IPS-18c (cell line): ENCODE data around the gene ABCG5.

ENCODE experiments used
- H3K4me3 ChIP-seq: 2 replicates; pipeline ENCODE4 v1.7.0; 2013; ENCODE audit warnings: low read depth, mild to moderate bottlenecking, low read length, moderate library complexity; ENCODE audit not compliant: insufficient read depth
- H3K9me3 ChIP-seq: one replicate; pipeline ENCODE4 v1.6.1; 2013; ENCODE audit warnings: mild to moderate bottlenecking, low read length, moderate library complexity; ENCODE audit not compliant: control insufficient read depth, insufficient read depth

ABCG5 gene

DNA sequence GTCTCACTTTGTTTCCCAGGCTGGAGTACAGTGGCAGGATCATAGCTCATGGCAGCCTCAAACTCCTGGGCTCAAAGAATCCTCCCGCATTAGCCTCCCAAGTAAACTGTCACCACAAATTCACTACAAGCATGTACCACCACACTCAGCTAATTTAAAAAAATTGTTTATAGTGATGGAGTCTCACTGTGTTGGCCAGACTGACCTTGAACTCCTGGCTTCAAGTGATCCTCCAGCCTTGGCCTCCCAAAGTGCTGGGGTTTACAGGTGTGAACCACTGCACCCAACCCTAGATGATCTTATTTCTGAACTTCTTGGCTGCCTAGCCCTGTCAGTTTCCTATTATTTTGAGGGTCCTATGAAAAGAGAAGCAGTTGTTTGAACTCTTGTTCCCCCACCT lies 50.0 kb downstream of the ABCG5 start:
- Histone ChIP-seq H3K4me3 (no peak overlapping the region), H3K9me3 (no peaks in the 10 kb centered on the region)

DNA sequence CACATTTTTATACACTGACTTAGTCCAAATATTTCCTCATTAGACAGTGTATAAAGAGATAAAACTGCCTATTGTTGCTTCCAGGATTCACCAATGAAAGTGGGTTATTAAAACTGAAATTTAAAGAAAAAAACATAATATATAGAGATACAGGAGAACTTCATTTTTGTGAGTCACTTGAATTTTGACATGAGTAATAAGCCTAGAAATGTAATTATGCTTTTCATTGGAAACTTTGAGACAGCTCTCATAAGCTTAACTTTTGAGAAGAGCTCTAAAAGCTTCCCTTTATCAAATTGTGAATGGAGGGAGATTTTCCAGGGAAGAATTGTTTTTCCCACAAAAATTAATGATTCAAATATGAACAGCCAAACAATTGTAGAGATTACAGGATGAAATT lies 50.7 kb downstream of the ABCG5 start:
- Histone ChIP-seq H3K4me3 (no peak overlapping the region), H3K9me3 (no peaks in the 10 kb centered on the region)

DNA sequence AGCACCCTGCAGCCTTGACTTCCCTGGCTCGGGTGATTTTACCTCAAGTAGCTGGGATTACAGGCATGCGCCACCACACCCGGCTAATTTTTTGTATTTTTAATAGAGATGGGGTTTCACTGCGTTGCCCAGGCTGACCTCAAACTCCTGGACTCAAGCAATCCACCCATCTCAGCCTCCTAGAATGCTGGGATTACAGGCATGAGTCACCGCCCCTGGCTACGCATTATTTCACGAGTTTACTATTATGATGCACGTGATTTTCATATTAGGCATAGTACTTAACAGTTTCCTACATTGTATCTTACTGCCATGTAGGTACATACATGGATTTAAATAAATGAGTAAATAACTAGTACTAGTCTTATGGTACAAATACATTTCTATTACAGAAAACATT lies 60.4 kb downstream of the ABCG5 start:
- no peak overlapping the region for H3K4me3 ChIP-seq
- no peaks in the 10 kb centered on the region for H3K9me3 ChIP-seq

DNA sequence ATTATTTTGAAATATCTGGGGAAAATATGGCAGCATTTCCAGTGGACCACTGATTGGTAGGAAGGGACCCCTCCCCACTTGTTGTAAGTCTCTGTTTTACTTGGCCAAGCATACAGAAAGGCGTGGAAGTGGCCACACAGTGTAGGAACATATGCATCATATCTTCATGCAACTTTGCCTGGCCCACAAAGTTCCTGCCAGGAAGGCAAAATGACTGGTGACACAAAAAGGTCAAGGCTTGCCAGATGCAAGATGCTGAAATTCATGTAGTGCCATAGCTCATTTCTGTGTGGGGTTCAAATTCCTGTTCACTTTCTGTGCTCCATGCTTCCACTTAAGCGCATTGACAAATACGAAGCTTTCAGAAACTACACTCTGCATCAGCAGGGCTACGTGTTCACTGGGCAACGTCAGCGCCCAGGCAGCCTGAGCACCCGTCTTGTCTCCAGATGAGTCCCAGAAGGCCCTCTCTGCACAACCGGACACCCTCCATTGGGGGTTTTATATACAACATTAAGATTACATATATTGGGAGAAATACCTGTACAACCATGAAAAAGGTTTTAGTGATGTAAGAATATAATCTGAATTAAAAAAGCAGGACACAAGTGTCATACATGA lies 61.2 kb downstream of the ABCG5 start:
- Histone ChIP-seq H3K9me3 (no peaks in the 10 kb centered on the region), H3K4me3 (no peak overlapping the region)

DNA sequence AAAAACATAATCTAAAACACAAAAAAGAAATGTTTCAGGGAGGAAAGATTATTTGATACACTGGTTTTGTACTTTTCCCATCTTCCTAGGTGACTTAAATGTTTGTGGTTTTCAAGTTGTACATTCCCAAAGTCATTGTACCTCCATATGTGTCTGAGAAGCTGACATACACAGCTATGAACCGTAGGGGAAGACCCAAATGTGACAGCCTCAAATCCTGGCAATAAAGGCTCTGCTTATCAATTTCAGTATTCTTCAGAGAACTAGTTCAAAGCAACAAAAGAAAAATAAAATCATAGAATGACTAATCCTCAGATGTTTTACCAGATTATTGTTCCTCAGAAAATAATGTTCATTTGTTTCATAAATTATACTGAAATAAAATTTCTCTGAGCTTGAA lies 62.3 kb downstream of the ABCG5 start:
- no peak overlapping the region for H3K4me3 ChIP-seq
- H3K9me3 ChIP-seq, result no peaks in the 10 kb centered on the region

DNA sequence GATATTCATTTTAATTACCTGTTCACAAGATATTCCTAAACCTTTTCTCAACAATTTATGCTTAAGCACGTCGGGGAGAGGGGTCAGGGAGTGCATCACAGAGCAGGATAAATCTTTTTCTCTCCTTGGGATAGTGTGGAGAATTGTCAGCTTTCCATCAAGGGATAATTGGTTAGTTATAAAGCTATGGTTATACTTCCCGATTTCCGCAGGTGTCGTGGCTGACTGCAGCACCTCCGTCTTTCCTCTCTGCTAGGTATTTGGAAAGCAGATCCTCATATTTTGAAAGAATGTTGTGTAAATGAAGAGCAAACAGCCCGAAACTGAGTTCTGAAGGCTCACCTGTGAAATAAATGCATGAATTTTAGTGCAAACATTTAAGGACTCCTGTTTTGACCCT lies 64.0 kb downstream of the ABCG5 start:
- no peaks in the 10 kb centered on the region for H3K9me3 ChIP-seq
- H3K4me3 ChIP-seq, result peak overlapping the region; percentile 76

DNA sequence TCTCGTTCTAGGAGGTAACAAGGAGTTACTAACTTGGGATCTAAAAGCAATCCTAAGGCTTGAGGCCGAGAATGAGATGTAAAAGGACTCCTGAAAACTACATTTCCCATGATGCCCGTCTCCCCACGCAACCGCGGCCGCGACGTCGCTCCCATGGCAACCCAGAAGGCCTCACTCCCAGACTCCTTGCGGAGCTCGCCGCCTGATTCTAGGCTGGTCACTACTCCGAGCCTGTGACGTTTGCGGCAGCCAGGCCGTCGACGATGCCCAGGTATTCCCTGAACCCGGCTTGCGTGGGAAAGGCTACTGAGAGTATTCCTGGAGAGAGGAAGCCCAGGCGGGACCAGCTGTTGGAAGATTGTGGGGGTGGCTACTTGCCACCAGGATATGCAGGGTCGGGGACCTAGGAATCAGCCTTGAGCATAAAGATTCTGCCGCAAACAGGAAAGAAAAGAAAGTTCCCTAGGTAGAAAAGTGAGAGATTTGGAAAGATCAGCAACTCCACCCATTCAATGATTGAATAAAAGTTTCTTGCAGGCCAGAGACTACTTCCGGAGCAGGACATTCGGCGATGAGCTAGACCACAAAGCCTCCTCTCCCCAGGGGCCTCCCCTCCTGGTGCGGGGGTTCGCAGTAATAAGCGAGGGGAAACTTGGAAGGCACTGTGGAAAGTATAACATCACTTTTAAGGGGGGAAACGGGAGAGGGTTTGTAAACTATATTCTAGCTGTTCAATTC lies 64.6 kb downstream of the ABCG5 start, which contains the start of gene DYNC2LI1:
Gene DYNC2LI1, plus strand, starts transcription at position 164 of the 738 bp plus-strand sequence. Its CDS starts 100 bp downstream, at position 264.
- H3K9me3 ChIP-seq, result no peaks in the 10 kb centered on the region
- peak within 1 kb of the TSS; percentile 76 for H3K4me3 ChIP-seq

DNA sequence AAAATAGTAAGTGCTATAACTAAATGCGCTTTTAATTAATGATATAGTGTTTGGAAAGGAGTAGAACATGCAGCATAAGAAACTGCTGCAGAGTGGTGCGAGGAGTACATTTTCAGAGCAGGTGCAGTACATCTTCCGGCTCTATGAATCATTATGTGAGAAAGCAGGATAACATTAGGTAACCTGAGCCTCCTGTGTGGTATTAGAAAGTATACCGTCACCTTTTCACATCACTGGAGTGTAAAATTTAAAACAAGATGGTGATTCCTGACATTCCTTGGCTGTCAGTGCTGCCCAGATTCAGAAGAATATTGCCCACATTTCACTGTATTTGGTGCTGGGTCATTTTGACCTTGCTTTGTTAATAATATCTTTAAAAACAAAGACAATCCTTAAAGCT lies 72.6 kb downstream of the ABCG5 start:
- H3K9me3 ChIP-seq, result peaks cover 2% of the 10 kb centered on the region

DNA sequence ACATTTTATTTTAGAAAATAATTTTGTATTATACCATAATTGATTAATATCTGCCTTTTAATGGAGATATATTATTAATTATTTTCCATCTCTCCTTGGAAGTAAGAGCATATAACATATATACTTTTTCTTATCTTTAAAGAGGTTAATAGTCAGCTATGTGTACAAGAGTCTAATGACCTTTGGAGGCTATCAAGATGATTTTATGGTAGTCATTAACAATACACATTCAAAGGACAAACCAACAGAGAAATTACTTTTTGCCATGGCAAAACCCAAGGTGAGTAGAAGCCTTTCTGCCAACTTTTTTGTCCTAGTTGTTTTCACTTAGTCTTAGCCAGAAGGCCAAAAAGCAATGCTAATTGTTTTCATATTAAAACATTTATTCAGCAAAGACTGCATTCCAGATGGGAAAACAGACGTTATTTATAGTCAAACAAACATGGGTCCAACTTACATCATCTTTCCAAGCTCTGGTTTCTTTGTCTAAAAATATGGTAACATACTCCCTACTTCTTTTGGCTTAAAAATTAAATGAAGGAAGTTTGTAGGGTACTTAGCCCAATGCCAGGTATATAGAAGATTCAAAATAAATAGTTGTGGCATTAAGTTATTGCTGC lies 74.4 kb downstream of the ABCG5 start:
- Histone ChIP-seq H3K9me3 (peaks cover 2% of the 10 kb centered on the region), H3K4me3 (no peak overlapping the region)

More for the DNA sequence above, 72.6 kb downstream of the ABCG5 start:
- no peak overlapping the region for H3K4me3 ChIP-seq

DNA sequence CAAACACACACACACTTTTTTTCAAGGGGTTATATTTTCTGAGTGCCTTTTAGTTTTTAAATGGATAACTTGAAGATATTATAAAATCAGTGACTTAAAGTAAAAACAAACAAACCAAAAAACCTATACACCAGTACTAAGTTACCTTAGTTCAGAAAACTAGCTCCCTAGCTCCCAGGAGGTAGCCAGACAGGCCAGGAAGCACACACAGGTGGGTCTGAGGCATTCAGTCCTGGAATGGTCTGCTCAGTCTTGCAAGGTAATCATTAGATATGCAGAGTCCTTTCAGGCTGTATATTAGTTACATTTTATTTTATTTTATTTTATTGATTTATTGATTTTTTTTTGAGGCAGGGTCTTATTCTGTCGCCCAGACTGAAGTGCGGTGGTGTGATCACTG lies 75.5 kb downstream of the ABCG5 start:
- Histone ChIP-seq H3K4me3 (no peak overlapping the region), H3K9me3 (no peaks in the 10 kb centered on the region)
